ENCODE measurements around the gene CRADD.
"Not testable (repeated sequence)": the region's sequence is repeated elsewhere in the genome, so short reads cannot be mapped to it uniquely, and the experiment has no call there.

CRADD gene

DNA sequence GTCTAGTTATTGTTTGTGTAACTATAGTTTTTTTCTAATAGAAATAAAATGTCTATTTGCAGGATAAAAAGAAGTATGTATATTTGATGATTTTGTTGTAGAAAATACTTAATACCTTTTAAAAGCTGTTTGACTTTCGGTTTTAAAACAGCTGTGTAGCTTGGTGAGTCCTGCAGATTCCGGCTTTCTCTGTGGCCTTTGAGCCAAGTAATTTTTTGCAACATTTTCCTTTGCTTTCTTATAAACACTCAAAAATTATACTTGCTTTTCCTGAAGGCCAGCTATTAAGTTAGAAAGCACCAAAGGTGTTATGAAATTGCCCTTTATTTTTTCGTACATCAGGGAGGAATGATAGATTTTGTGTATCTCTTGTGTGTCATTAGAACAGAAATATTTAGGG is 63.6 kb downstream of the CRADD start:
- DNase-seq: no peak

DNA sequence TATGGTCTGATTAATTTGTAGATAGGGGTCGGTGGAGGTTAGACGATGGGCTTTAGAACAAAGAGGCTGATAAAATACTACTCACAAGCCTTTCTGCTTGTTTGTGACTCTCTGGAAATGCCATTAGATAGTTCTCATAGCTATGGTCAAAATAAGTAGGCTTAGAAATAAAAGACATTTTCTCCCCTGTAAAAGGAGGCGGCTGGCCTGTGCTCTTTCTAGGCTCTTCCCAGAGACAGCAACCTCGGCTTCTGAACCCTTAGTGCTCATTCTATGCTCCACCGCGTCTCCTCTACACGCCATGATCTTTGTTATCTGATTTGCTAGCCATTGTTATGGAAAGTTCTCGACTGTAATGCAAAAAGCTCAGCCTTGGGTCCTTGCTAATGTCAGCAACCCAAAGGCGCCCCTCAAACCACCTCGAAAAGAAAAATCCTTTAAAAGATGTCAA is 64.5 kb downstream of the CRADD start:
- peak in 1 of 2 donors; percentile 23 for DNase-seq

DNA sequence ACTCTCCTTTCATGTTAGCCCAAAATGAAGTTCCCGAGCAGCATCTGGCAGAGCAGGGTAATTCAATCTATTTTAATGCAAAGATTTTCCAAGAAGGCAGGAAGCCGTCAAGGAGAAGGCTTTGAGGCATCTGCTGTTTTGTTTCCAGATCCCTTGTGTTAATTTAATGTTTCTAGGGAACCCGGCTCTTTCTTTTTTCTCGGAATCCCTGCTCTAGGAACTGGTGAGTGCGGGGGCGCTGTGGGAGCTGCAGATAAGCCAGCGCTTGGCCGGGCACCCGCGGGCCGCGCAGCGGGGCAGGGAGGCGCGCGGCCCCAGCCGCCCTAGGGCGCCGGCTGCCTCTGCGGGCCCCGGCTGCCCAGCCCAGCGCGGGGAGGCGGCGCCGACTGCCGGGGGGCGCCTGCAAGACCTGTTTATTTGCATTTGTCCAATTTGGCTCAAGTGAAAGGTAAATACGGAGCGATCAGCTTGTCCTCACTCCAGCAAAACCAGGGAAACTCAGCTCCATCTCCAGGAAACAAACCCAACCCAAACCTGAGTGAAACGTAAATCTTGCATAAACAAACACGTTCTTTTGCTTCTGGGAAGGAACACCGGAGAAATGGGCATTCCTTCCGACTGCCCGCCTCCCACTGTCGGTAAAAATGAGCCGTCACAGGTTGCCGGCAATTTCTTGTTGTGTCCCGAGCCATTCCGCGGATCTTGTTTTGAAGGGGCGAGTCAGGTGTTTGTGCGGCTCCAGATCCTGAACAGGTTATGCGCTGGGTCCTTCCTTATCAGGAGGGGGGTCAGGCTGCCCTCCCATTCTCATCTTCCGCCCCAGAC is 65.1 kb downstream of the CRADD start:
- DNase-seq: peak; percentile 56 to 60

DNA sequence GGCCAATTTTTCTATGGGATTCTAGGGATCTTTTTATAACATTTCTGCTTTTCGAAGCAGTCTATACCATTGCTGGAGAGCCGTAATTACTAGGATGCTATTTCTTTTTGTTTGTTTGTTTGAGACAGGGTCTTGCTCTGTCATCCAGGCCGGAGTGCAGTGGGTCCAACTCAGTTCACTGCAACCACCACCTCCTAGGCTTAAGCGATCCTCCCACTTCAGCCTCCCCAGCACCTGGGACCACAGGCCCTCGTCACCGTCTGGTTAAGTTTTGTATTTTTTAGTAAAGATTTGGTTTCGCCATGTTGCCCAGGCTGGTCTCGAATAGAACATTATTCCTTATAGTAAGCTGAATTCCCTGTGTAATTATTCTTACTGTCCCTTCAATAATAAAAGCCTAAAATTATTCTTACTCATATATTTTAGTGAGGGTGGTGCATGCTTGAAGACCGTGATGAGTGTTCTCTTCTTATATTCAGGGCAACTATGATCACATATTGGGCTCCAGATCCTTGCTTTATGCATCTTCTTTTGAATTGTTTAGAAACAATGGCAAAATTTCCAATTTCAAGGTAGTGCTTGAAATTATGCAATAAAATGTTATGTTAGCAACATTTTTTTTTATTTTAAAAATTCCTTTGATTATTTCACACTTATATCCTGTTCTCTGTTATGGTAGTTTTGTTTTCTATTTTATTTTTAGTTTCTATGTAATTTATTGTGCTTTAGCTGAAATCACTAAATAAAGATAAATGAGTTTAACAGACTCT is 66.2 kb downstream of the CRADD start:
- DNase-seq: no peak

DNA sequence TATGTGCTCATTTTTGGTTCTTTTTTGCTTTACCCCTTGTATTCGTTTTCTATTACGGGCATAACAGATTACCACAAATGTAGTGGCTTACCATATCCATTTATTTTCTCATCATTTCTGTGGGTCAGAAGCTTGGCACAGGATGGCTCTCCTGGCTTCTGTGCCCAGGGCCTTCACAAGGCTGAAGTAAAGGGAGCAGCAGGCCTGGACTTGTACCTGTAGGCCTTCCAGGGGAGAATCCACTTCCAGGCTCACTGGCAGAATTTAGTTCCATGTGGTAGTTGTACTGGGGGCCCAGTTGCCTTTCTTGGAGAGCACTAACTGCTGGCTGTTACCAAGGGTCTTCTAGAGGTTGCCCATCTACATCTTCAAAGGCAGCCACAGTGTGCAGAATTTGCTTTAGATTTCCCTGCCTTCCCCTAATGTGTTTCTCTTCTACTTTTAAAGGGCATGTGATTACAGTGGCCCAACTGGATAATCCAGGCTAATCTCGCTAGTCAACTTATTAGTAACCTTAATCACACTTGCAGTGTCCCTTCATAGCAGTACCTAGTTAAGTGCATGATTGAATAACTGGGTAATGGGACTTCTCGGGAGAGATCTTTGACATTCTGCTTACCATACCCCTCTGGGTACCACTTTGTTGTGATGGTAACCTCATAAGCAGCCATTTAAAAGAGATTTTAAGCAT is 67.0 kb downstream of the CRADD start:
- DNase-seq: no peak

DNA sequence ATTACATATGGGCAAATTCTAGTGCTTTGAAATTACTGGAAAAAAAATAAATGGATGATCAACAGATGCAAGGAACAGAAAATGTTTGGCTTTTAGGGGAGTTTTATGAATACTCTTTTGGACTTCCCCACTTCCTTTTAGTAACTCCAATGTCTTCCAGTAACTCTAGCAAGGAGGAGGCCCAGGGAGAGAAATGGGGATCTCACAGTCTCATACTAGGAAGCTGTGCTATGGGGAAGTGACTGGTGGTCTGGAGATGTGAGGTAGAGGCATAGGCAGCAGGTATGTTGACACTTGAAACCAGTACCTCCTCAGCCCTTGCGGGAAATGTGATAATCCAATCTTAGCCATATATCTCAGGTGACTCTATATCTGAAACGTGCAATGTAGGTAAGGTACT is 68.1 kb downstream of the CRADD start:
- no peak for DNase-seq

DNA sequence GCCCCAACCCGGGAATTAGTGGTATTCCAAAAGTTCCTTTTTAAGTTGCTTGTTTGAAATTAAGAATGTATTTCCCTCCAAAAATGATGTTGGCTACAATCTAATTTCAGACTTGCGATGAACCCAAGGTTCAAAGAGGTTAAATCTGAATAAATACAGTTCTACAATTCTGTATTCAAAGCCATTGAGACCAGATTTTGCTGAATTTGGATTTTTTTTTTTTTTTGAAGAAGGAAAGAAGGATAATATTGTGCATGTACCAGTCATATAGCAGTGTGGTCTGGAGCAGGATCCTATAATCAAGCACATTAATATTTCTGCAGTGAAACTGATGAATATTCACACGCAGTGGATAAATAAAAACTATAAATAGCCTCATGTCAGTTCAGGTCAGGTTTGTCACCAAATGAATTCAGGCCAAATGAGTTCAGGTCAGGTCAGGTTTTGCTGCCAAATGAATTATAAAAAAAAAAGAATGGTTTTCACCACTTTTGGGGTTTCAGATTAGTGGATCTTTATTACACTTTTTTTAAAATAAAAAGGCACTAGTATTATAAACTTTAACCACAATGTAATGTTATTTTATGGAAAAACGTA is 69.5 kb downstream of the CRADD start:
- DNase-seq: no peak

DNA sequence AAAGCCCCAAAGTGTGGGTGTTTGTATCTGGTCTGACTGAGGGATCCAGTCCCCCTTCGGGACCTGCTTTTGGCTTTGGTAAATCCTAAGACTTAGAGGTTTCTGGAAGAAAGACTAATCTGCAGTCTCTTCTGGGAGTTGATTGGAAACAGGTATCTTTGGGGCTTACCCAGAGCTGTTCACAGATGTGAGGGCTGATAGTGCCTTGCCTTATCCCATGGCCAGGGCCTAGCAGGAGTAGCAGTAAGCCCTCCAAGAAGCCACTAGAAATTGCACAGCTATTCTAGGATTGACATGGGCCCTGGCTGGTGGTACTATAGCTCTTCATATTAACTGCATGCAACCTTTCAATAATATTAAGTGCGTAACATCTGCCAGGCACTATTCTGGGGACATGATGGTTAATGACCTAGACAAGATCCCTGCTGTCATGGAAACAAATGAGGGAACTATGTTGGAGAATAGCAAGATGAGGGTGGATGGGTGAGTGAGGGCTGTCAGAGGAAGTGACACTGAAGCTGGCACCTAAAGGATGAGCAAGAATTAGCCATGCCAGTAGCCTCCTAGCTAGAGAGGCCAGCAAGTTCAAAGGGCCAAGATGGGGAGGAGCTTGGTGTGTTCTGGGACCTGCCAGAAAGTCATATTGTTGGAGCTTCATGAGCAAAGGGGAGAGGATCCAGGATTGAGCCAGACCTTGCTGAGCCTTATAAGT is 71.7 kb downstream of the CRADD start:
- no peak for DNase-seq

DNA sequence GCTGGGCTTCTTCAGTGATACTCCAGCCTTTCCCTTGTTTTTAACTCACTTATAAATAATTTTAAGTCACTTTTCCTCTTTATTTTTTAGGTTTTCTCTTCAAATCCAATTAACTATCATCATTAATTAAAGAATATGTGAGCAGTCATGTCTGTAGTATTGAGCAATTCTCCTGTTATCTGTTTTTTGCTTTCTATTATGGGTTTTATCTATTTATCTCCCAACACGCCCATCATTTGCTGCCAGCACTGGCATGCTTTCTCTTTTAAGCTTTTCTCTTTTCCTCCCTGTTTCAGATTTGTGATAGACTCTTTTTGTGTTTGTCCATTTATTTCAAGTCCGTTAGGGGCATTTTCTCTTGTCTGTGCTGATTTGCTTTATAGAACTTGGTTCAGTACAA is 72.3 kb downstream of the CRADD start:
- no peak for DNase-seq

DNA sequence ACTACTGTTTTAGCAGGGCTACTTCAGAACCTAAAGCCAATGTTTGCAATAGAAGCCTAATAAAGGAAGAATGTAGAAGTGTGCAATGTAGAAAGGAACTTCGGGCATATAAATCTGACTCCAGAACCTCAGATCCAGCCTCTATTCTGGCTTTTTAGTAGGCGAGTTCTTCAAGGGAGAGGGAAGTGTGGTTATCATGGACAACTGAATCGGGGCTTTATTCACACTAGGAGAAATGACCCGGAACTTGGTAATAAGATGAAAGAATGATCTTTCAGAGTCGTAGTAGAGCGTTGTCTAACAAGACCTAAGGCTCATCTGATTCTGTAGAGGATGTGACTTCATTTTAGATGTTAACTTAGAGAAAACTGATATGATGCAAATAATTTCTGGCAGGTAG is 72.9 kb downstream of the CRADD start:
- DNase-seq: no peak

DNA sequence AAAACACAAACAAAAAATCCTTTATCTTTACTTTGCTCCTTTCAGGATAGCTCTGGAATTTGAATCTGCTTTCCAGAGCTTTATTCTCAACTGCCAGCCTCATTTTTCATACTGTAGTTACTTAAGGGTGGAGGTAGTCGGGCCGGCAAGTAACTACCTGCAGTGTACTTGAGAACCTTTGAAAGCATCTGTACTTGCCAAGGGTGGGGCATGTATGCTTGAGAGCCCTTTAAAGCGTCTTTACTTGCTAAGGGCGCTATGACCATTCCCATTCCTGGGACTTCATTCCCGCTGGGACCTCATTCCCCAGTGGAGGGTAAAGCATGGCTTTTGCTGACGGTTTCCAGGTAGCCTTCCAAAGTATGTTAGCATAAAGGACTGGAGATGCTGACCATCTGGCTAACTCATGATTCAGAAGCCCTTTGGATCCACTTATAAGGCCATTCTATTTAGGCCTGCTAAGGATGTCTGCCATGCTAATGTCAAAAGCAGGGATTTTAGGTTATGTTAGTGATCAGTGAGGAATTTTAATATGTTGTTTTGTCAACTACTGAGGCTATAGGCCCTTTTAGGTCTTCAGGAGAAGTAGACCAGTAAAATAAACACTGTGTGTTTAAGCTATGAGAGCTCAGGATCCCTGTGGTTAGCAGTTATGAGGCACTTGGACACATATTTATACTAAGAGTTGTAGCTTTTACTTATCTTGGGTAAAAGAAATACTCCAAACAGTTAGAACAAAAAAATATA is 74.9 kb downstream of the CRADD start:
- DNase-seq: no peak

DNA sequence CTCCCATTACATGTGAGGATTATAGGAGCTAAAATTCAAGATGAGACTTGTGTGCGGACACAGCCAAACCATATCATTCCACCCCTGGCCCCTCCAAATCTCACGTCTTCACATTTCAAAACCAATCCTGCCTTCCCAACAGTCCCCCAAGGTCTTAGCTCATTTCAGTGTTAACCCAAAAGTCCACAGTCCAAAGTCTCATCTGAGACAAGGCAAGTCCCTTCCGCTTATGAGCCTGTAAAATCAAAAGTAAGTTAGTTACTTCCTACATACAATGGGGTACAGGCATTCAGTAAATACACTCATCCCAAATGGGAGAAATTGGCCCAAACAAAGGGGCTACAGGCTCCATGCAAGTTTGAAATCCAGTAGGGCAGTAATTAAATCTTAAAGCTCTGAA is 76.1 kb downstream of the CRADD start:
- no peak for DNase-seq

DNA sequence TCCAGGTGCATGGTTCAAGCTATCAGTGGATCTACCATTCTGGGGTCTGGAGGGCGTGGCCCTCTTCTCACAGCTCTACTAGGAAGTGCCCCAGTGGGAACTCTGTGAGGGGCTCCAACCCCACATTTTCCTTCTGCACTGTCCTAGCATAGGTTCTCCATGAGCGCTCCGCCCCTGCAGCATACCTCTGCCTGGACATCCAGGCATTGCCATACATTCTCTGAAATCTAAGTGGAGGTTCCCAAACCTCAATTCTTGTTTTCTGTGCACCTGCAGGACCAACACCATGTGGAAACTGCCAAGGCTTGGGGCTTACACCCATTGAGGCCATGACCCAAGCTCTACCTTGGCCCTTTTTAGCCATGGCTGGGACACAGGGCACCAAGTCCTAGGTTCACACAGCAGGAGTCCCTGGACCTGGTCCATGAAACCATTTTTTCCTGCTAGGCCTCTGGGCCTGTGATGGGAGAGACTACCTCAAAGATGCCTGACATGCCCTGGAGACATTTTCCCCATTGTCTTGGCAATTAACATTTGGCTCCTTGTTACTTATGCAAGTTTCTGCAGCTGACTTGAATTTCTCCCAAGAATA is 76.8 kb downstream of the CRADD start:
- DNase-seq: no peak

DNA sequence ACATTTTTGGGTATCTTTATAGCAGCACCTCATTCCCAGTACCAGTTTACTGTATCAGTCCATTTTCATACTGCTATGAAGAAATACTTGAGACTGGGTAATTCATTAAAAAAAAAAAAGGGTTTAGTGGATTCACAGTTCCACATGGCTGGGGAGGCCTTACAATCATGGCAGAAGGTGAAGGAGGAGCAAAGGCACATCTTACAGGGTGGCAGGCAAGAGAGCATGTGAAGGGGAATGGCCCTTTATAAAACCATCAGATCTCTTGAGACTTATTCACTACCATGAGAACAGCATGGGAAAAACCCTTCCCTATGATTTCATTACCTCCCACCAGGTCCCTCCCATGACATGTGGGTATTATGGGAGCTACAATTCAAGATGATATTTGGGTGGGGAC is 77.7 kb downstream of the CRADD start:
- DNase-seq: not testable (repeated sequence)

DNA sequence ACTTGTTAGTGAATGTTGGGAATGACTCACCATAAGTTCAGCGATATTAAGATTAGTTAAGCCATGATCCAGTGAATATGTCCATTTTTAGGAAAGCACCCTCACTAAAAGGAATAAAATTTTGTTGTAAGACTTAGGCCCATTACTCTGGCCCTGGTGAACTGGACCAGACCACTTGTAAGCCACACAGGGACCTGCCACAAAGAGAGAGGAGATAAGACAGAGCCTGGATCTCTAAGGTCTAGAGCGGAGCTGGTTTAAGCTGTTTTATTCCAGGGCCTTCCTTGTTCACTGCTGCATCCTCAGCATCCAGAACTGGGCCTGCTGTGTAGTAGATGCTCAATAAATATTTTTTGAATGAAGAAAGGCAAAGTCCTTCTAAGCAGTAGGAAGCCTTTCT is 79.1 kb downstream of the CRADD start:
- no peak for DNase-seq

DNA sequence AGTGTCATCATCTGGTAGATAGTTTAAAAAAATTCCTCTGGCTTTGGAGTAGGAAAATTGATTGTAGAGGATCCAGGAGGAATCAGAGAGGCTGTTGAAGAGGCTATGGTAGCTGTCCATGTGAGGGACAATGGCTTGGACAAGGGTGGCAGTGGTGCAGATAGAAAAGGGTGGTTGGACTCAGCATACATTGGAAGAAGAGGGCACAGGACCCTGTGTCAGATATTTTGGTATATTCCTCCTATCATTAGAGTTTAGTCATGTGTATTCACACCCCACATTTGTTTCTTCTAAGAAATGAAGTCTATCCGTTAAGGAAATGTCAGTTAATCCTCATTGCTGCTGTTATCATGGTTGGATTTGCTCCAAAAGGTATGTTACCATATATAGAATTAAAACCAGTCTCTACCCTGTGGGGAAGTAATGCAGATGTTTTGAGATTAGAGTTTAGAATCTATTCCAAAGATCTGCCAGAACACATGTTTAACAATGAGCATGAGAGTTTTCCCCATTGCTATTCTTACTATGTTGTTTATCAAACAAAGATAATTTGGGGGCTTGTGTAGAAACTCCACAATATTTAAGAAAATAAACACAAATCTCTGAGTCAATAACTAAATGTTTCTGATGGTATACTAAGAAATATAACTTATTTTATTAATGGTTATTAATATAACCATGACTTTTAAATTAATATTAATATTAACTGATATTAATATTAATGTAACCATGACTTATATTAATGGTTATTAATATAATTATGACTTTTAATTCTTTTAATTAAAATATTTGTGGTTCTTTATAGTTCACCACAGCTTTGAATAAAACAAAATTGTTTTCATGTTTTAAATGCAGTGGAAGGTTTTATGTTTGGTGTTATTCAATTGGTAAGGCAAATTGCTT is 80.9 kb downstream of the CRADD start:
- DNase-seq: no peak

DNA sequence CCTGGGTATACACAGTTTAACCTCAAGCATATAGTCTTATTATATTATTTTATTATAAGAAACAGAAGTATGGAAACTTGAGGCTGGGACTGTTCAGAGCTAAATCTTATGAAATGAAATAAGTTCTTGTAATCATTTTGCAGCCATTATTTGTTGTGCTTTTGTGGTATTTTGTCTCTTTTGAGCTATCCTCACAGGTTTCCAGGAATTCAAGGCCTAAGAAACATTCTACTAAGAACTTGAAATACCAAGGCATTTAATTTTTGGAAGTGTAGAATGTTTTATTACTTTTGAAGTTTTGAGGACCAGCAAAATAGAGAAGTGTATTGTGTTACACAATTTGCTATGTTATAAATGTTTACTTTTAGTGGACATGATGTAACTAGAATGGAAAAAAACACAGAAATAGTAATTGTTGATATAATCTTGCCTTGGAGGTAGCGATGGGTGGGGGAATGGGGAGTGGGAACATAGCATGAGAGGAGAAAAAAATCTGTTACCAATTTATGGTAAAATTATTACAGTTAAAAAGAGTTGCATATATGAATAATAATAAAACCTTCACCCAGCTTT is 81.7 kb downstream of the CRADD start:
- no peak for DNase-seq

DNA sequence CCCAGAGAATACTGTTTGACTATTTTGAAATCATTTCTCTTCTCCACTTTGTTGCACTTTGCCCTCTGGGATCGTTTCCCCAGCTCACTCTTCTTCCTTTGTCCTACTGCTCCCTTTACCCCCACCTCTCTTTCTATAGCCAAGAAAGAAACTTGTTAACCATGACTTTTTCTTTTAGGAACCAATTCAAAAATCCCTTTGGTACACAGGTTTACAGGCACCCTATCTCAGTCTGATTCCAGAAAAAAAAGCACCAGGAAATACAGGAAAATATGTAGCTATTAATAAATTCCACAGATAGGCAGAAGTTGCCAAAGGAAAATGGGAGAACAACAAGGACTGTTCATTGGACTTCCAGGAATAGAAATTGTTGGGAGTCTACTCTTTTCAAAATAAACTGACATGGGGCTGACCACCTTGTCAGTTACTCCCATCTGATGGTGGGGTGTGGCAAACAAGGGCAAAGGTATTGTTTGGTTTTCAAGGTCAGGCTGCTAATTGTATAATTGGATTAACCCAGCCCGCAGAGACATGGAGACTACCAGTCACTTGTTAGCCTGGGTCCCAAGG is 82.4 kb downstream of the CRADD start:
- no peak for DNase-seq

DNA sequence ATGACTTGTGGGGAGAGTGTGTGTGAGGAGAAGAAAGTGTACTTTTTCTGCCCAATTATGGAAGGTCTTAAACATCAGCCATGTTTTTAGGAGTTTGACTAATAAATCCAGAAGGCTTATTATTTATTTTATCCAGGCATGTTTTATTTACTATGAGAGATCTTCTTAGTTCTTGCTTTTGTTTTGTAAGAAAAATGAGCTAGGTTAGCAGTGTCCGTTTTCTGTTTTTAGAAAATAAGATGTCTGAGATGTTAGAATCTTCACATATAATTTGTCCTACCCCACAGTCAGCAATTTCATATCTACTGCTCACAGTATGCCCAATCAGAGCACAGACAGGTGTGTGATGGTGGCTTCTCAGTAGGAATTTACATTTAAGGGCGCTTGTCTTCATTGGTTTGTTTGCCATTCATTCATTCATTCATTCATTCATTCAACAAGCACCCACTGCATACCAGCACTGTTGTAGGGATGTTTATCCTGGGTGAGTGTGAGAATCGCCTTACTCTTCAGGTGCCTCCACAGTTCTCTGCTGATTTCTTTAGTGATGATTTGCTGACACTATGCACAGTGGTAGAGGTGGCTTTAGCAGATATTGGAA is 83.2 kb downstream of the CRADD start:
- DNase-seq: no peak
